ENCODE results near the gene APOD. TPM values are rescaled to one million over a fixed set of nuclear protein-coding genes. Genes with fewer than 3 reads are reported as not detected.
"Not testable (repeated sequence)": the region's sequence is repeated elsewhere in the genome, so short reads cannot be mapped to it uniquely, and the experiment has no call there.

The APOD gene
- total RNA-seq, 1 experiment from 2014 or later, result 1.3 TPM

GRCh38 chr3:195619591-195620369, 36.0 kb upstream of the APOD start:
- in situ Hi-C loops (cut with HindIII; ENCODE audit: low sequenced_read_pairs); DNase-seq (ENCODE audit: low spot score): not testable (repeated sequence)

GRCh38 chr3:195617784-195618659, 34.3 kb upstream of the APOD start:
- DNase-seq (ENCODE audit: low spot score); in situ Hi-C loops (cut with HindIII; ENCODE audit: low sequenced_read_pairs): not testable (repeated sequence)

GRCh38 chr3:195617134-195617533, 33.4 kb upstream of the APOD start:
- DNase-seq (ENCODE audit: low spot score); in situ Hi-C loops (cut with HindIII; ENCODE audit: low sequenced_read_pairs): not testable (repeated sequence)

- in situ Hi-C loops (cut with HindIII; ENCODE audit: low sequenced_read_pairs), result no loop called here
- no peak for DNase-seq (ENCODE audit: low spot score)
Observed at GRCh38 chr3:195616681-195617080, 32.9 kb upstream of the APOD start.

- DNase-seq (ENCODE audit: low spot score); in situ Hi-C loops (cut with HindIII; ENCODE audit: low sequenced_read_pairs): not testable (repeated sequence)
Observed at GRCh38 chr3:195615952-195616537, 32.3 kb upstream of the APOD start.

- DNase-seq (ENCODE audit: low spot score); in situ Hi-C loops (cut with HindIII; ENCODE audit: low sequenced_read_pairs): not testable (repeated sequence)
Observed at GRCh38 chr3:195614672-195615504, 31.1 kb upstream of the APOD start.

GRCh38 chr3:195613468-195614069, 29.8 kb upstream of the APOD start:
- in situ Hi-C loops (cut with HindIII; ENCODE audit: low sequenced_read_pairs), result no loop called here
- DNase-seq (ENCODE audit: low spot score), result no peak

- no peak for DNase-seq (ENCODE audit: low spot score)
- in situ Hi-C loops (cut with HindIII; ENCODE audit: low sequenced_read_pairs), result no loop called here
Observed at GRCh38 chr3:195612075-195612800, 28.5 kb upstream of the APOD start.

- in situ Hi-C loops (cut with HindIII; ENCODE audit: low sequenced_read_pairs), result no loop called here
- DNase-seq (ENCODE audit: low spot score), result no peak
Observed at GRCh38 chr3:195609229-195609628, 25.5 kb upstream of the APOD start.

- DNase-seq (ENCODE audit: low spot score); in situ Hi-C loops (cut with HindIII; ENCODE audit: low sequenced_read_pairs): not testable (repeated sequence)
Observed at GRCh38 chr3:195601785-195602184, 18.0 kb upstream of the APOD start.

GRCh38 chr3:195601382-195601781, 17.6 kb upstream of the APOD start:
- no peak for DNase-seq (ENCODE audit: low spot score)
- in situ Hi-C loops (cut with HindIII; ENCODE audit: low sequenced_read_pairs), result no loop called here

- in situ Hi-C loops (cut with HindIII; ENCODE audit: low sequenced_read_pairs), result not testable (repeated sequence)
Observed at GRCh38 chr3:195599926-195600325, 16.2 kb upstream of the APOD start.

GRCh38 chr3:195599516-195599915, 15.8 kb upstream of the APOD start:
- in situ Hi-C loops (cut with HindIII; ENCODE audit: low sequenced_read_pairs); DNase-seq (ENCODE audit: low spot score): not testable (repeated sequence)

More at GRCh38 chr3:195599926-195600325, 16.2 kb upstream of the APOD start:
- not testable (repeated sequence) for DNase-seq (ENCODE audit: low spot score)

- DNase-seq (ENCODE audit: low spot score), result no peak
- in situ Hi-C loops (cut with HindIII; ENCODE audit: low sequenced_read_pairs), result no loop called here
Observed at GRCh38 chr3:195597848-195598247, 14.1 kb upstream of the APOD start.

GRCh38 chr3:195597229-195597628, 13.5 kb upstream of the APOD start:
- in situ Hi-C loops (cut with HindIII; ENCODE audit: low sequenced_read_pairs), result no loop called here
- DNase-seq (ENCODE audit: low spot score), result no peak

GRCh38 chr3:195596765-195597171, 13.0 kb upstream of the APOD start:
- in situ Hi-C loops (cut with HindIII; ENCODE audit: low sequenced_read_pairs), result no loop called here
- DNase-seq (ENCODE audit: low spot score), result no peak

GRCh38 chr3:195595785-195596531, 12.2 kb upstream of the APOD start:
- in situ Hi-C loops (cut with HindIII; ENCODE audit: low sequenced_read_pairs), result no loop called here
- no peak for DNase-seq (ENCODE audit: low spot score)

Measured in G401 (cell line).